HG02642 (cell line): Measurements from ENCODE around the gene MOGAT1.
"Not testable (repeated sequence)": the region's sequence is repeated elsewhere in the genome, so short reads cannot be mapped to it uniquely, and the experiment has no call there.

Experiments used
- ATAC-seq: cut with Tn5 transposase; IDR thresholded peaks from one replicate; pipeline ENCODE4 v1.9.1; 2021; ENCODE audit warnings: mild to moderate bottlenecking; ENCODE audit not compliant: unreplicated experiment, poor library complexity

MOGAT1 gene

GRCh38 chr2:222708274-222708710 is 36.8 kb downstream of the MOGAT1 start:
- no peak for ATAC-seq

GRCh38 chr2:222709191-222709891 is 37.9 kb downstream of the MOGAT1 start:
- ATAC-seq, result peak; percentile 64

GRCh38 chr2:222710736-222711135 is 39.3 kb downstream of the MOGAT1 start:
- no peak for ATAC-seq

- ATAC-seq, result no peak
These were observed 40.0 kb downstream of the MOGAT1 start for GRCh38 chr2:222711315-222711940.

GRCh38 chr2:222713002-222713401 is 41.5 kb downstream of the MOGAT1 start:
- ATAC-seq, result no peak

- no peak for ATAC-seq
These were observed 43.1 kb downstream of the MOGAT1 start for GRCh38 chr2:222714361-222715241.

GRCh38 chr2:222715742-222716141 is 44.3 kb downstream of the MOGAT1 start:
- ATAC-seq, result peak; percentile 74

- not testable (repeated sequence) for ATAC-seq
These were observed 48.3 kb downstream of the MOGAT1 start for GRCh38 chr2:222719787-222720186.

- ATAC-seq, result not testable (repeated sequence)
These were observed 50.1 kb downstream of the MOGAT1 start for GRCh38 chr2:222721597-222721996.

GRCh38 chr2:222722327-222722946 is 51.0 kb downstream of the MOGAT1 start:
- ATAC-seq, result peak; percentile 95

GRCh38 chr2:222724208-222724607 is 52.8 kb downstream of the MOGAT1 start:
- ATAC-seq, result no peak

GRCh38 chr2:222728621-222729020 is 57.2 kb downstream of the MOGAT1 start:
- no peak for ATAC-seq

- ATAC-seq, result peak; percentile 76
These were observed 59.0 kb downstream of the MOGAT1 start for GRCh38 chr2:222730366-222730999.

GRCh38 chr2:222731201-222731621 is 59.8 kb downstream of the MOGAT1 start:
- ATAC-seq, result no peak

- no peak for ATAC-seq
These were observed 61.2 kb downstream of the MOGAT1 start for GRCh38 chr2:222732489-222733178.

GRCh38 chr2:222733470-222733845 is 62.0 kb downstream of the MOGAT1 start:
- no peak for ATAC-seq

GRCh38 chr2:222733846-222734702 is 62.6 kb downstream of the MOGAT1 start:
- ATAC-seq, result no peak

- ATAC-seq, result peak; percentile 71
These were observed 63.2 kb downstream of the MOGAT1 start for GRCh38 chr2:222734703-222735014.

- ATAC-seq, result no peak
These were observed 64.8 kb downstream of the MOGAT1 start for GRCh38 chr2:222736301-222736700.
